ENCODE data around the gene PLET1.

The PLET1 gene

GRCh38 chr11:112260490-112260889, at the start of gene PLET1:
Gene PLET1 (minus strand): TSS chr11:112260860. CDS start chr11:112260589, 271 bp downstream.
- in situ Hi-C loops (cut with MboI; ENCODE audit: low sequenced_read_pairs), result no loop called here

- in situ Hi-C loops (cut with MboI; ENCODE audit: low sequenced_read_pairs), result no loop called here
These were observed 49.8 kb upstream of the PLET1 start for GRCh38 chr11:112310419-112310818.

DNA sequence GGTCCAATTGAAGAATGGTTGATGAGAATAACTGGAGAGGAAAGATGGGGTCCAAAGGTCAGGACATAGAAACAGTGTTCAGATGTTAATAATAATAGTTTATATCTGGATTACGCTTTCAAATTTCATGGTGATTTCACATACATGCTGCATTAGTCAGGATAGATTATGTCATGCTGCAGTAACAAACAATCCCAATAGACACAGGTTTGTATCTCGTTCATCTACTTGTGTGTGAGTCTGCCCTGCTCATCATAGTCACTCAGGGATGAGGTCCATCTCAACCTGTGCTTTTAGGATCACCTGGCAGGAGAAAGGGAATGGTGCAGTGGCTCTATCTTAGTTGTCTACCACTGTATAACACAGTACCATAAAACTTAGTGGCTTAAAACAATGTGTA, 48.0 kb upstream of the PLET1 start:
- in situ Hi-C loops (cut with MboI; ENCODE audit: low sequenced_read_pairs), result no loop called here

GRCh38 chr11:112307616-112308015, 47.0 kb upstream of the PLET1 start:
- in situ Hi-C loops (cut with MboI; ENCODE audit: low sequenced_read_pairs), result no loop called here

GRCh38 chr11:112306230-112306629, 45.6 kb upstream of the PLET1 start:
- in situ Hi-C loops (cut with MboI; ENCODE audit: low sequenced_read_pairs), result no loop called here

DNA sequence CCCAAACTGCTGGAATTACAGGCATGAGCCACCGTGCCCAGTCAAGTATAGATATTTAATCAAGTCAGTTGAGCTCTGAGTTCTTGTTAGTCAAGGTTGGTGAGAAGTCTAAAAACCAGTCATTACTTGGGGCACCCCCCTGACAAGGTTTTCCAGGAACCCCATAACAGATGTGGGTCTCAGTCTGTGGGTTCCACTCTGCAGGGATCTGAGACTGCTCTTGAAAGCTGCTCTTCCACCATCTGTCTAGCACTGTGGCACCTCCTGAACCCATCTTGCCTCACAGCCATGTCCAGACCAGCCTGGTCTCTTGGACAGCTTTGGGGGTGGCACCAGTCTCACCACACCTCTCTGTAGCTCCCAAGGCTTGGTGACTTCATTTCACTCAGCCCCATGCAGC, 44.3 kb upstream of the PLET1 start:
- in situ Hi-C loops (cut with MboI; ENCODE audit: low sequenced_read_pairs), result no loop called here

DNA sequence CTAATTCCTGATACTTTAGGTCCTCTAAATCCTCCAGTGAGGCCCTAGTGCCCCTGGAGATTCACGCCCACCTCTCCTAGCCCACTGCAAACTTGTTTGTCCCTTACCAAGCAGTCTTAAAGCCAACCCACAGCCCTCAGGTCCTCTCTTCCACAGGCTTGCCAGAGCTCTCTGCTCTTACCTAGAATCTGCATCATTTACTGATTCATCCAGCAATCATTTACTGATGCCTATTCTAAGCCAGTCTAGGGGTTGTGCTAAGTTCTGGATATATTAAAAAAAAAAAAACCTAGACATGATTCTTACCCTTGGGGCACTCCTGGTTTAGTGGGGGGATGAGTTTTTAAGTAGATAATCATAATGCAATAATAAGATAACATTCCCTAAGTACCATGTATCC, 43.0 kb upstream of the PLET1 start:
- in situ Hi-C loops (cut with MboI; ENCODE audit: low sequenced_read_pairs), result no loop called here

GRCh38 chr11:112302226-112302868, 41.7 kb upstream of the PLET1 start:
- in situ Hi-C loops (cut with MboI; ENCODE audit: low sequenced_read_pairs), result no loop called here

- in situ Hi-C loops (cut with MboI; ENCODE audit: low sequenced_read_pairs), result no loop called here
These were observed 39.6 kb upstream of the PLET1 start for GRCh38 chr11:112300094-112300786.

DNA sequence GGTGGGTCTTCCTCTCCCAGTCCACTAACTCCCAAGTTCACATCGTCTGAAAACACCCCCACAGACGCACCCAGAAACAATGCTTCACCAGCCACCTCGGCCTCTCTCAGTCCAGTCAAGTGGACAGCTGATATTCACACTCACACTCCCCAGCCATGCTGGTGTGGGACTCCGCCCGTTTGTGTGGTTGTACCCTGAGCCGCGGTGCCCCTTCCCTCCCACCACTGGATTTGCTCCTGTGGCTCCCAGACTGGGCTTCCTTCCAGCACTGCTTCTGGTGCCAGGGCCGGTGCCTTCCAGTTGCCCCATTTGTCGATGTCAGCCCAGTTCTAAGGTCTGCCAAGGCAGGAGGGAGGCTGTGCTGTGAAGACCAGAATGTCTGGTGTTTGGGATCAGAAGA, 37.9 kb upstream of the PLET1 start:
- in situ Hi-C loops (cut with MboI; ENCODE audit: low sequenced_read_pairs), result no loop called here

DNA sequence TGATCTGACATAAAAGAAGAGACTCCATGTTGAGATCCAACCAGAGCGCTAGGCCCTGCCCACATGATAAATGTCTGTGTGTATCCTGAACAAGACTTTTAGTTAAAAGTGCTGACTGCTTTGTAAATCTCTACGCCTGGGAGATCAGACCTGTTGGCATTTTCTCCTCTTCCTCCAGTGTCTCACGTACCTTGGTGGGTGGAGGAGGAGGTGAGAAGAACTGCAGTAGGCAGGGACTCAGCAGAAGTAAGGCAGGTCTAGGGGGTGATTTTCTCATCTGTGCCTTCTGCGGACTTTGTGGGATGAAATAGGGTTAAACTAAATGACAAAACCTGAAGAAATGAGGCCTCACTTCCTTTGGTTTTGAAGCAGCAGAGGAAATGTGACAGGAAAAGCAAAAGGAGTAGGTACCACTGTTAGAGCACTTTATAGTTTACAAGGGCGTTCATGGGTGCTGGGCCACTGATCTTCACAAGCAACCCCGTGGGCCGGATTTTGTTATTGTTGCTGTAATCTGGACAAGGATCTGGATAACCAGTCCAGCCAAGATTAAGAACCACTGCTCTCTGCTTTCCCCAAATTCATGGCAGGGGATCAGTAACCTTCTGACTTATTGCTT, 36.7 kb upstream of the PLET1 start:
- in situ Hi-C loops (cut with MboI; ENCODE audit: low sequenced_read_pairs), result no loop called here

DNA sequence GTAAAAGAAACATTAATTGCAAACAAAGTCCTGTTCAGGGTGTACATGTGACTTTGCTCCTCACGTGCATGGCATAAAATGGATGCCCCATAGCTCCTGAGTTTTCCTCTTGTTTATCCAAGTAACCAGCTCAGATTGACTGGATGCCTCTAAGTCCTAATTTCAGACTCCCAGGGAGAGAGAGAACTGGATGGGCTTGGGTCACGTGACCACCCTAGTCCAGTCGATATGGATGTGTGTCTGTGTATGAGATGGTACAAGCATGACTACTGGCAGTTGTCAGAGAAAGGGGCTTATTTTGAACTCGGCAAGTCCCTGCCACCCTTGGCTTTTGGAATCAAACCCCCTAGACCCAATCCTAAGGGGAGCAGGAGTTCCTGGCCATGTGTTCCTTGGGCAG, 35.4 kb upstream of the PLET1 start:
- in situ Hi-C loops (cut with MboI; ENCODE audit: low sequenced_read_pairs), result no loop called here

DNA sequence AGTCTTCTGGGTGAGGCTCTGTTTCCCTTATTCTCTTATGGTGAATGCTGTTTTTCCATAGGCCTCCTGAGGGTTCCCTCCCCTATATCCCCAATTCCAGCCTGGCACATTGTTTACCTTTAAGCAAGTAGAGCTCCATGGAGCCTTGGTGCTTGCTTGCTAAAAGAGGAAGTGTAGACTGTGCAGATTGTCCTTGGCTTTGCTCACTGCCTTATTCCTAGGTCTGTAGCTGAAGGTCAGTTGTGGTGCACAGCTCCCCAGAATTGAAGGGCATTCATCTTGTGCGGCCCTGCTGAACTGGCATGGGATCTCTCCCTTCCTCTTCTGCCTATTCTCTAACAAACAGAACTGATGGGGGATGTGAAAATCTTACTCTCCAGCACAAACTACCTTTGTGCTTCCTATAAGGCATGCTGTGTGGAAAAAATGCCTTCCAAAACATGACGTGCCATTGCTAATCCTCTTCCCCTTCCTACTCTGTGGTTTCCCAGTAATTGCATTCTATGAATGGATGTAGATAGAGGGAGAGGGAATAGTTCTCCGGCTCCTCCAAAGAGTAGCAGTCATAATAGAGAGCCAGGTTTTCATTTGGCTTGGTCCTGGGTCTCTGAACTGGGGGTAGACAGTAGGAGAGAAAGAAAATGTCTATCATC, 34.2 kb upstream of the PLET1 start:
- in situ Hi-C loops (cut with MboI; ENCODE audit: low sequenced_read_pairs), result no loop called here

- in situ Hi-C loops (cut with MboI; ENCODE audit: low sequenced_read_pairs), result no loop called here
These were observed 33.0 kb upstream of the PLET1 start for GRCh38 chr11:112293614-112294013.

- in situ Hi-C loops (cut with MboI; ENCODE audit: low sequenced_read_pairs), result no loop called here
These were observed 32.2 kb upstream of the PLET1 start for GRCh38 chr11:112292785-112293407.

GRCh38 chr11:112292188-112292587, 31.5 kb upstream of the PLET1 start:
- in situ Hi-C loops (cut with MboI; ENCODE audit: low sequenced_read_pairs), result no loop called here

DNA sequence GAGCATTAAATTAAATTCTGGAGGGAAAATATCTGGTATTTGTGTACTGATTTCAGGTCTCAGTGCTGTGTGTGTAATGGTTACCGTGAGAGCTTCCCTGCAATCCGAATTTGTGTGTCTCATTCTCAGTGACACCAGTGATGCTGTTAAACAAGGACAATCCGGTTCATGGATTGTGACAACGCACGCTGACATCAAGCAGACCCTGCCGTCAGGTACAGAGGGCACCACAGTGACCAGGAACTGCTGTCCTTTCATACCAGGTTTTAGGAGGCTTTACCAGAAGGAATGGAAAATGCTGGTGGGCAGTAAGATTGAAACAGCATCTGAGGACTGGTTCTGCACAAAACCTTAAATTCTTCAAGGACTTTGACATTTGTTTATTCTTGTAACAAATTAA, 30.5 kb upstream of the PLET1 start:
- in situ Hi-C loops (cut with MboI; ENCODE audit: low sequenced_read_pairs), result no loop called here

- in situ Hi-C loops (cut with MboI; ENCODE audit: low sequenced_read_pairs), result no loop called here
These were observed 29.8 kb upstream of the PLET1 start for GRCh38 chr11:112290493-112290850.

GRCh38 chr11:112289588-112290492, 29.2 kb upstream of the PLET1 start:
- in situ Hi-C loops (cut with MboI; ENCODE audit: low sequenced_read_pairs), result no loop called here

DNA sequence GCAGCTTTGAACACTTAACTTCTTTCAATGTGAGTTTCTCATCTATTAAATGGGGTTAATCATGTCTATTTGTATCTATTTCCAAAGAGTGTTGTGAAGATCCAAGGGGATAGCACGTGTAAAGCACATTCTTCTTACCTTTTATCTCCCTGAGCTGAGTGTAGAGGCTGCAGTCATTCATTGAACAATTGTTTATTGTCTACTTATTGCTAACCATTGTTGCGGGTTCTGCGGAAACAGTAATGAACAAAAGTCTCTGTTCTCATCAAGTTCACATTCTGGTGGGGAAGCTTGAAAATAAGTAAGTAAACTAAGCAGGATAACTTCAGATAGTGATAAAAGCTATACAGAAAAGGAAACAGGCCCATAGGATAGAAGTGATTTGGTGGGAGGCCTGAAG, 27.4 kb upstream of the PLET1 start:
- in situ Hi-C loops (cut with MboI; ENCODE audit: low sequenced_read_pairs), result no loop called here
